HCT116 (cell line): Measurements from ENCODE around the gene TMX3. TPM values are rescaled to one million over a fixed set of nuclear protein-coding genes. Genes with fewer than 3 reads are reported as not detected.

Experiments
- ATAC-seq: fragments of 200-7000 bp; cut with Tn5 transposase; 2 replicates; pipeline ENCODE4 v1.9.1; 2020; ENCODE audit warnings: mild to moderate bottlenecking, moderate library complexity
- BruUV-seq: library from RNA; stranded (reverse); fragments of 400-500 nt; replicated peaks from 2 replicates; lab custom pipeline; 2021; lab: Mats Ljungman, UMichigan
- CTCF ChIA-PET: fragments of 300-600 bp; sonication (Branson Sonifier 250); formaldehyde crosslinking; loops from one replicate; lab custom pipeline; 2021; ENCODE audit warnings: antibody characterized with exemption; lab: Charles Lee
- POLR2A ChIA-PET: fragments of 300-600, 350-600 bp; sonication (Branson Sonifier 250); formaldehyde crosslinking; loops from one replicate; lab custom pipeline; 2021; ENCODE audit warnings: antibody characterized with exemption; lab: Charles Lee
- RAD21 ChIA-PET, 2 experiments: fragments of 300-600 bp; sonication (Branson Sonifier 250); formaldehyde crosslinking; loops; one replicate each; lab custom pipeline; 2023; ENCODE audit warnings: low total read pairs in 2 of 2; ENCODE audit not compliant: uncharacterized antibody in 2 of 2, unreplicated experiment in 2 of 2, low non-redundant PET in 1 of 2; lab: Charles Lee
- DNase-seq: peaks from one replicate; pipeline ENCODE4 v3.0.0-alpha.2; 2010; ENCODE audit warnings: low read depth, low spot score
- H2AFZ ChIP-seq: fragments of 200-600 bp; shearing (Covaris generic), sonication (generic); 2 replicates; pipeline ENCODE4 v1.6.1; 2017; ENCODE audit warnings: low read depth, mixed run types, mixed read lengths, antibody characterized with exemption, low read length; ENCODE audit not compliant: poor library complexity, severe bottlenecking
- H3K27ac ChIP-seq: 2 replicates; pipeline ENCODE4 v1.5.1; 2012; ENCODE audit warnings: low read depth, low read length
- H3K27me3 ChIP-seq: fragments of 200-600 bp; sonication (generic); 2 replicates; pipeline ENCODE4 v1.6.1; 2016; ENCODE audit warnings: mixed run types, low read length, mixed read lengths; ENCODE audit not compliant: insufficient read depth
- H3K36me3 ChIP-seq, 2 experiments: fragments of 200-500 bp in 1 of 2; fragments of 200-600 bp in 1 of 2; sonication (Bioruptor generic) in 1 of 2; sonication (generic) in 1 of 2; 2 replicates each; pipeline versions ENCODE4 v1.5.1 to v1.6.1; 2014 to 2016; ENCODE audit warnings: low read length in 2 of 2, inconsistent platforms in 1 of 2, mixed read lengths in 1 of 2, mixed run types in 1 of 2; ENCODE audit not compliant: insufficient read depth in 2 of 2, control insufficient read depth in 1 of 2
- H3K4me1 ChIP-seq, 2 experiments: fragments of 200-600 bp in 1 of 2; sonication (generic) in 1 of 2; 2 replicates each; pipeline versions ENCODE4 v1.5.1 to v1.6.1; 2012 to 2017; ENCODE audit warnings: low read length in 2 of 2, inconsistent platforms in 1 of 2, mild to moderate bottlenecking in 1 of 2, mixed read lengths in 1 of 2, mixed run types in 1 of 2, moderate library complexity in 1 of 2; ENCODE audit not compliant: insufficient read depth in 2 of 2, control insufficient read depth in 1 of 2
- H3K4me2 ChIP-seq: fragments of 200-600 bp; sonication (generic); 2 replicates; pipeline ENCODE4 v1.6.1; 2017; ENCODE audit warnings: mixed run types, low read length, mixed read lengths
- H3K4me3 ChIP-seq, 2 experiments: fragments of 200-600 bp in 1 of 2; sonication (generic) in 1 of 2; replicated peaks in 1 of 2; 2 replicates each; pipeline ENCODE4 v1.5.1; 2011 to 2016; ENCODE audit warnings: low read length in 2 of 2, control low read depth in 1 of 2, low read depth in 1 of 2, mild to moderate bottlenecking in 1 of 2, mixed read lengths in 1 of 2, mixed run types in 1 of 2
- H3K79me2 ChIP-seq: fragments of 200-600 bp; sonication (generic); 2 replicates; pipeline ENCODE4 v1.6.1; 2017; ENCODE audit warnings: mild to moderate bottlenecking, mixed run types, low read length, moderate library complexity, mixed read lengths; ENCODE audit not compliant: insufficient read depth
- H3K9ac ChIP-seq: fragments of 200-600 bp; sonication (generic); 2 replicates; pipeline ENCODE4 v1.6.1; 2016; ENCODE audit warnings: low read length, mixed read lengths
- H3K9me2 ChIP-seq: fragments of 200-600 bp; sonication (generic), shearing (Covaris generic); 2 replicates; pipeline ENCODE4 v1.6.1; 2017; ENCODE audit warnings: mixed run types, mild to moderate bottlenecking, moderate library complexity; ENCODE audit not compliant: insufficient read depth
- H3K9me3 ChIP-seq, 2 experiments: fragments of 200-500 bp in 1 of 2; fragments of 200-600 bp in 1 of 2; sonication (Bioruptor generic) in 1 of 2; sonication (generic) in 1 of 2; 2 replicates each; pipeline ENCODE4 v1.6.1; 2014 to 2017; ENCODE audit warnings: low read length in 2 of 2, mixed read lengths in 2 of 2, inconsistent platforms in 1 of 2, low read depth in 1 of 2, mild to moderate bottlenecking in 1 of 2, mixed run types in 1 of 2, moderate library complexity in 1 of 2; ENCODE audit not compliant: control insufficient read depth in 1 of 2, insufficient read depth in 1 of 2
- H4K20me1 ChIP-seq: fragments of 200-600 bp; sonication (generic), shearing (Covaris generic); 2 replicates; pipeline ENCODE4 v1.6.1; 2017; ENCODE audit warnings: mixed run types, mild to moderate bottlenecking, moderate library complexity; ENCODE audit not compliant: insufficient read depth
- CEBPB ChIP-seq: IDR thresholded peaks from 2 replicates; pipeline ENCODE4 v1.6.1; 2012; ENCODE audit warnings: low read depth
- ELF1 ChIP-seq: IDR thresholded peaks from 2 replicates; pipeline ENCODE4 v1.6.1; 2012; ENCODE audit warnings: low read depth, borderline replicate concordance
- EZH2 ChIP-seq: fragments of 200-600 bp; sonication (generic); IDR thresholded peaks from 2 replicates; pipeline ENCODE4 v1.6.1; 2017; ENCODE audit warnings: antibody characterized with exemption, mixed run types
- EZH2phosphoT487 ChIP-seq: fragments of 200-600 bp; IDR thresholded peaks from 2 replicates; pipeline ENCODE4 v1.6.1; 2018; ENCODE audit warnings: antibody characterized with exemption, borderline replicate concordance
- FOSL1 ChIP-seq: IDR thresholded peaks from 2 replicates; pipeline ENCODE4 v1.6.1; 2012; ENCODE audit warnings: low read depth
- POLR2AphosphoS5 ChIP-seq: IDR thresholded peaks from 2 replicates; pipeline ENCODE4 v1.6.1; 2011; ENCODE audit warnings: mild to moderate bottlenecking, low read depth, low read length, moderate library complexity
- RAD21 ChIP-seq: IDR thresholded peaks from 2 replicates; pipeline ENCODE4 v1.6.1; 2012; ENCODE audit warnings: low read depth, mild to moderate bottlenecking
- SIN3A ChIP-seq: IDR thresholded peaks from 2 replicates; pipeline ENCODE4 v1.6.1; 2012; ENCODE audit warnings: low read depth
- SP1 ChIP-seq: IDR thresholded peaks from 2 replicates; pipeline ENCODE4 v1.6.1; 2012; ENCODE audit warnings: low read depth
- SRF ChIP-seq: IDR thresholded peaks from 2 replicates; pipeline ENCODE4 v1.6.1; 2012; ENCODE audit warnings: low read depth
- YY1 ChIP-seq: IDR thresholded peaks from 2 replicates; pipeline ENCODE4 v1.6.1; 2011; ENCODE audit warnings: low read length, low read depth, moderate library complexity, mild to moderate bottlenecking; ENCODE audit not compliant: insufficient replicate concordance; ENCODE audit errors: extremely low read depth
- intact Hi-C: fragments of 100-400 bp; cut with micrococcal nuclease; formaldehyde crosslinking; loops from 2 replicates; pipeline ENCODE4 v1.10.0; 2022
- total RNA-seq: library from RNA; stranded (reverse); gene quantifications from one replicate; pipeline ENCODE4 v1.2.1, GENCODE V29; 2021; ENCODE audit not compliant: unreplicated experiment
- TF ChIP-seq, protein P1 (sequence below): IDR thresholded peaks from 2 replicates; pipeline ENCODE4 v1.6.1; 2012
- TF ChIP-seq, protein P2 (sequence below), 3 experiments: fragments of 200-600 bp in 1 of 3; sonication (generic) in 1 of 3; IDR thresholded peaks in 2 of 3; conservative IDR thresholded peaks in 1 of 3; 2 replicates each; pipeline ENCODE4 v1.5.1; 2012 to 2017; ENCODE audit warnings: low read depth in 2 of 3, low read length in 2 of 3, antibody characterized with exemption in 1 of 3, borderline replicate concordance in 1 of 3, control low read depth in 1 of 3, mild to moderate bottlenecking in 1 of 3, mixed read lengths in 1 of 3, mixed run types in 1 of 3, moderate library complexity in 1 of 3; ENCODE audit not compliant: insufficient read depth in 1 of 3
- TF ChIP-seq, protein P3 (sequence below): IDR thresholded peaks from 2 replicates; pipeline ENCODE4 v1.6.1; 2012

TMX3 gene
- total RNA-seq, 1 experiment from 2014 or later = 39.6 TPM

DNA sequence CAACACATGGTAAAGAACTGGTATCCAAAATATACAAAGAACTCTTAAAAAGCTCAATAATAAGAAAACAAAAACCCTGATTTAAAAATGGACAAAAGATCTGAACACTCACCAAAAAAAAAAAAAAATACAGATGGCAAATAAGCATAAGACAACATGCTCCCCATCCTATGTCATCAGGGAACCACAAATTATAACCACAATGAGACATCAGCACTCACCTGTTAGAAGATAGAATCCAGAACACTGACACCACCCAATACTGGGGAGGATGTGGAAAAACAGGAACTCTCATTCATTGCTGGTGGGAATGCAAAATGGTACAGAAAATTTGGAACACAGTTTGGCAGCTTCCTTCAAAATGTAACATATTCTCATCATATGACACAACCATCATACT lies 66.7 kb downstream of the TMX3 start:
- Histone ChIP-seq H3K4me3 (no peak overlapping the region), H3K79me2 (no peaks in the 10 kb centered on the region), H3K9ac (no peak overlapping the region), H3K9me2 (no peaks in the 10 kb centered on the region), H3K36me3 (no peaks in the 10 kb centered on the region), H3K27ac (no peak overlapping the region), H4K20me1 (no peaks in the 10 kb centered on the region), H3K4me2 (no peak overlapping the region), H2AFZ (no peak overlapping the region), H3K27me3 (no peaks in the 10 kb centered on the region; the same call in 1 of the 2 replicates), H3K4me1 (no peaks in the 10 kb centered on the region), H3K9me3 (no peaks in the 10 kb centered on the region)
- no peak for TF ChIP-seq POLR2AphosphoS5
- no peak for TF ChIP-seq SP1
- TF ChIP-seq, protein P1, sequence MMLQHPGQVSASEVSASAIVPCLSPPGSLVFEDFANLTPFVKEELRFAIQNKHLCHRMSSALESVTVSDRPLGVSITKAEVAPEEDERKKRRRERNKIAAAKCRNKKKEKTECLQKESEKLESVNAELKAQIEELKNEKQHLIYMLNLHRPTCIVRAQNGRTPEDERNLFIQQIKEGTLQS = no peak
- no peak for TF ChIP-seq SIN3A
- TF ChIP-seq, protein P2, sequence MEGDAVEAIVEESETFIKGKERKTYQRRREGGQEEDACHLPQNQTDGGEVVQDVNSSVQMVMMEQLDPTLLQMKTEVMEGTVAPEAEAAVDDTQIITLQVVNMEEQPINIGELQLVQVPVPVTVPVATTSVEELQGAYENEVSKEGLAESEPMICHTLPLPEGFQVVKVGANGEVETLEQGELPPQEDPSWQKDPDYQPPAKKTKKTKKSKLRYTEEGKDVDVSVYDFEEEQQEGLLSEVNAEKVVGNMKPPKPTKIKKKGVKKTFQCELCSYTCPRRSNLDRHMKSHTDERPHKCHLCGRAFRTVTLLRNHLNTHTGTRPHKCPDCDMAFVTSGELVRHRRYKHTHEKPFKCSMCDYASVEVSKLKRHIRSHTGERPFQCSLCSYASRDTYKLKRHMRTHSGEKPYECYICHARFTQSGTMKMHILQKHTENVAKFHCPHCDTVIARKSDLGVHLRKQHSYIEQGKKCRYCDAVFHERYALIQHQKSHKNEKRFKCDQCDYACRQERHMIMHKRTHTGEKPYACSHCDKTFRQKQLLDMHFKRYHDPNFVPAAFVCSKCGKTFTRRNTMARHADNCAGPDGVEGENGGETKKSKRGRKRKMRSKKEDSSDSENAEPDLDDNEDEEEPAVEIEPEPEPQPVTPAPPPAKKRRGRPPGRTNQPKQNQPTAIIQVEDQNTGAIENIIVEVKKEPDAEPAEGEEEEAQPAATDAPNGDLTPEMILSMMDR (IDR thresholded peaks at IDR 0.05 in 2 of 3, conservative IDR thresholded peaks at IDR 0.05 in 1 of 3; ENCODE audit: borderline replicate concordance in 1 of 3, insufficient read depth in 1 of 3, low read depth in 2 of 3, low read length in 2 of 3) = no peak
- no peak for TF ChIP-seq SRF
- no TSS peak for BruUV-seq
- RAD21 ChIA-PET = no interaction called here
- ATAC-seq = no peak
- intact Hi-C loops = no loop called here
- no peak for DNase-seq
- CTCF ChIA-PET = no interaction called here
- POLR2A ChIA-PET = no interaction called here

DNA sequence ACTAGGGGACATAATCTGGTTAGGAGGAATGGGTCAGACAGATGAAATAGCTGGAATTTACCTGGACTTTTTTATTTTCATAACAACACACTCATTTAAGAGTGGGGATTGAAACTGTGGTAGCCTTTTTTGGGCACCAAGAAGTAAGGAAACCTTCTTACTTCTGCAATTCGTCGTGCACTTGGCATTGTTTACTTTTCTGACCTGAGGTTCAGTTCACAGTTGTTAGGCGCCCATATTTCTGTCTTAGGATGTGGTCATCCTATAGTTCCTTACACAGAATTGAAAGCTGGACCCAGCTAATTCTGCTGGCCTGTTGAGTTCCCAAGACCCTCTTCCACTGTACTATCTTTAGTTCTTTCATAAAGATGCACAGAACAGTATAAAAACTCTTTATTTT lies 72.9 kb downstream of the TMX3 start:
- Histone ChIP-seq H3K9ac (no peak overlapping the region), H3K27ac (no peak overlapping the region), H2AFZ (no peak overlapping the region), H3K4me2 (no peak overlapping the region), H3K4me1 (no peaks in the 10 kb centered on the region), H3K9me3 (no peaks in the 10 kb centered on the region), H3K27me3 (no peaks in the 10 kb centered on the region), H3K79me2 (no peaks in the 10 kb centered on the region), H3K36me3 (no peaks in the 10 kb centered on the region), H3K4me3 (no peak overlapping the region), H3K9me2 (no peaks in the 10 kb centered on the region), H4K20me1 (no peaks in the 10 kb centered on the region)
- RAD21 ChIA-PET = no interaction called here
- no peak for DNase-seq
- no peak for ATAC-seq
- POLR2A ChIA-PET = no interaction called here
- CTCF ChIA-PET = no interaction called here
- BruUV-seq = no TSS peak
- intact Hi-C loops = no loop called here
- TF ChIP-seq SP1 = no peak
- TF ChIP-seq YY1 = no peak
- TF ChIP-seq, protein P2 (IDR thresholded peaks at IDR 0.05 in 2 of 3, conservative IDR thresholded peaks at IDR 0.05 in 1 of 3; ENCODE audit: borderline replicate concordance in 1 of 3, insufficient read depth in 1 of 3, low read depth in 2 of 3, low read length in 2 of 3) = no peak
- TF ChIP-seq SRF = no peak
- no peak for TF ChIP-seq EZH2
- no peak for TF ChIP-seq EZH2phosphoT487
- no peak for TF ChIP-seq FOSL1
- TF ChIP-seq ELF1 = no peak
- no peak for TF ChIP-seq CEBPB
- TF ChIP-seq, protein P3, sequence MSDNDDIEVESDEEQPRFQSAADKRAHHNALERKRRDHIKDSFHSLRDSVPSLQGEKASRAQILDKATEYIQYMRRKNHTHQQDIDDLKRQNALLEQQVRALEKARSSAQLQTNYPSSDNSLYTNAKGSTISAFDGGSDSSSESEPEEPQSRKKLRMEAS = no peak
- TF ChIP-seq RAD21 = no peak
- no peak for TF ChIP-seq POLR2AphosphoS5
